H1 (cell line): ENCODE measurements around the gene GPR37. TPM values are rescaled to one million over a fixed set of nuclear protein-coding genes. Genes with fewer than 3 reads are reported as not detected.

ENCODE experiments used
- CTCF ChIA-PET: fragments of 300-600 bp; sonication (Branson Sonifier 250); formaldehyde crosslinking; loops from one replicate; lab custom pipeline; 2021; ENCODE audit not compliant: partially characterized antibody; lab: Charles Lee
- POLR2A ChIA-PET: fragments of 300-600 bp; sonication (Branson Sonifier 250); formaldehyde crosslinking; loops from one replicate; lab custom pipeline; 2021; ENCODE audit warnings: inconsistent platforms; ENCODE audit not compliant: partially characterized antibody; lab: Charles Lee
- DNase-seq, 2 experiments: peaks; one replicate each; pipeline versions ENCODE4 v3.0.0 to v3.0.0-alpha.2; 2010 to 2022; ENCODE audit warnings: low spot score in 2 of 2, low read depth in 1 of 2, mixed read lengths in 1 of 2
- FAIRE-seq: peaks from 2 replicates; lab custom pipeline; 2011; peaks lifted over from hg19 to GRCh38; lab: Jason Lieb, UNC
- H2AFZ ChIP-seq: 2 replicates; pipeline ENCODE4 v1.8.1; 2012; ENCODE audit warnings: low read length, inconsistent platforms
- H2AK5ac ChIP-seq: 2 replicates; pipeline ENCODE4 v1.6.1; 2013; ENCODE audit warnings: low read depth, low read length
- H2BK120ac ChIP-seq: replicated peaks from 2 replicates; pipeline ENCODE3; 2013; ENCODE audit warnings: low read depth, low read length, inconsistent platforms
- H2BK12ac ChIP-seq: 2 replicates; pipeline ENCODE4 v1.6.1; 2013; ENCODE audit warnings: low read depth, low read length
- H2BK15ac ChIP-seq: 2 replicates; pipeline ENCODE4 v1.6.1; 2013; ENCODE audit warnings: low read length
- H2BK20ac ChIP-seq: 2 replicates; pipeline ENCODE4 v1.6.1; 2013; ENCODE audit warnings: low read length
- H2BK5ac ChIP-seq: 2 replicates; pipeline ENCODE4 v1.6.1; 2013; ENCODE audit warnings: low read depth, low read length
- H3K14ac ChIP-seq: 2 replicates; pipeline ENCODE4 v1.6.1; 2013; ENCODE audit warnings: inconsistent platforms; ENCODE audit not compliant: insufficient read length
- H3K18ac ChIP-seq: 2 replicates; pipeline ENCODE4 v1.6.1; 2013; ENCODE audit warnings: low read length; ENCODE audit errors: extremely low read depth
- H3K23ac ChIP-seq: 2 replicates; pipeline ENCODE4 v1.6.1; 2013; ENCODE audit warnings: inconsistent platforms; ENCODE audit not compliant: insufficient read length
- H3K23me2 ChIP-seq: 2 replicates; pipeline ENCODE4 v1.6.1; 2013; ENCODE audit warnings: low read depth, low read length
- H3K27ac ChIP-seq: 2 replicates; pipeline ENCODE4 v1.6.1; 2011; ENCODE audit warnings: low read depth, low read length, inconsistent platforms
- H3K27me3 ChIP-seq, 4 experiments: replicated peaks in 1 of 4; 1 replicate in 1 of 4; 2 replicates in 3 of 4; pipeline versions ENCODE4 v1.6.1 to v1.8.1; 2011 to 2013; ENCODE audit warnings: low read length in 3 of 4, mild to moderate bottlenecking in 3 of 4, inconsistent platforms in 2 of 4, mixed read lengths in 2 of 4, moderate library complexity in 1 of 4; ENCODE audit not compliant: control insufficient read depth in 3 of 4, insufficient read depth in 3 of 4; ENCODE audit errors: extremely low read depth in 1 of 4
- H3K36me3 ChIP-seq, 4 experiments: 2 replicates each; pipeline versions ENCODE4 v1.6.1 to v1.8.1; 2011 to 2013; ENCODE audit warnings: mild to moderate bottlenecking in 4 of 4, low read length in 3 of 4, moderate library complexity in 2 of 4, control low read depth in 1 of 4, inconsistent platforms in 1 of 4; ENCODE audit not compliant: insufficient read depth in 4 of 4, control insufficient read depth in 2 of 4
- H3K4ac ChIP-seq: replicated peaks from 2 replicates; pipeline ENCODE3; 2013; ENCODE audit warnings: low read length, low read depth, mixed read lengths, inconsistent platforms; ENCODE audit not compliant: insufficient read length
- H3K4me1 ChIP-seq, 4 experiments: replicated peaks in 1 of 4; 1 replicate in 1 of 4; 2 replicates in 3 of 4; pipeline versions ENCODE4 v1.6.1 to v1.8.1; 2011 to 2013; ENCODE audit warnings: low read length in 3 of 4, inconsistent platforms in 2 of 4, mixed read lengths in 1 of 4; ENCODE audit not compliant: insufficient read depth in 4 of 4, control insufficient read depth in 3 of 4
- H3K4me2 ChIP-seq, 2 experiments: 2 replicates each; pipeline versions ENCODE4 v1.6.1 to v1.8.1; 2011 to 2013; ENCODE audit warnings: low read depth in 2 of 2, low read length in 2 of 2, control low read depth in 1 of 2, inconsistent platforms in 1 of 2, mild to moderate bottlenecking in 1 of 2; ENCODE audit not compliant: insufficient read depth in 1 of 2
- H3K4me3 ChIP-seq, 4 experiments: fragments of 200-600, 300-600 bp in 1 of 4; sonication (generic), shearing (Covaris generic), sonication (Bioruptor Twin) in 1 of 4; 2 replicates each; pipeline versions ENCODE4 v1.5.1 to v1.8.1; 2011 to 2016; ENCODE audit warnings: low read length in 4 of 4, low read depth in 3 of 4, control low read depth in 2 of 4, inconsistent platforms in 2 of 4, mild to moderate bottlenecking in 2 of 4, mixed read lengths in 1 of 4, moderate library complexity in 1 of 4; ENCODE audit not compliant: insufficient read depth in 2 of 4; ENCODE audit errors: extremely low read depth in 1 of 4
- H3K56ac ChIP-seq: replicated peaks from 2 replicates; pipeline ENCODE3; 2013; ENCODE audit warnings: low read depth, mild to moderate bottlenecking, mixed read lengths, low read length, inconsistent platforms; ENCODE audit not compliant: insufficient read length
- H3K79me1 ChIP-seq: 2 replicates; pipeline ENCODE4 v1.6.1; 2013; ENCODE audit warnings: low read depth, low read length, control low read depth
- H3K79me2 ChIP-seq, 2 experiments: 2 replicates each; pipeline versions ENCODE4 v1.6.1 to v1.8.1; 2012 to 2013; ENCODE audit warnings: low read length in 2 of 2, mild to moderate bottlenecking in 2 of 2, inconsistent platforms in 1 of 2; ENCODE audit not compliant: insufficient read depth in 2 of 2, control insufficient read depth in 1 of 2
- H3K9ac ChIP-seq, 4 experiments: replicated peaks in 1 of 4; 1 replicate in 1 of 4; 2 replicates in 3 of 4; pipeline versions ENCODE4 v1.6.1 to v1.8.1; 2011 to 2013; ENCODE audit warnings: low read depth in 3 of 4, low read length in 3 of 4, control low read depth in 2 of 4, mild to moderate bottlenecking in 2 of 4, moderate library complexity in 2 of 4, inconsistent platforms in 1 of 4; ENCODE audit errors: extremely low read depth in 1 of 4
- H3K9me3 ChIP-seq, 2 experiments: 2 replicates each; pipeline versions ENCODE4 v1.6.1 to v1.8.1; 2012 to 2013; ENCODE audit warnings: mild to moderate bottlenecking in 2 of 2, moderate library complexity in 2 of 2, control low read depth in 1 of 2, inconsistent platforms in 1 of 2, low read depth in 1 of 2, low read length in 1 of 2, mixed read lengths in 1 of 2; ENCODE audit not compliant: insufficient read depth in 2 of 2
- H4K20me1 ChIP-seq, 2 experiments: replicated peaks in 1 of 2; 2 replicates each; pipeline versions ENCODE3 to v1.8.1; 2011 to 2013; ENCODE audit warnings: inconsistent platforms in 2 of 2, low read length in 2 of 2, mild to moderate bottlenecking in 1 of 2; ENCODE audit not compliant: insufficient read depth in 2 of 2, control insufficient read depth in 1 of 2
- H4K5ac ChIP-seq: 2 replicates; pipeline ENCODE4 v1.6.1; 2013; ENCODE audit warnings: low read length, low read depth, mixed read lengths, inconsistent platforms; ENCODE audit not compliant: insufficient read length
- H4K8ac ChIP-seq: 2 replicates; pipeline ENCODE4 v1.8.0; 2013; ENCODE audit warnings: mild to moderate bottlenecking, moderate library complexity, low read length, inconsistent platforms; ENCODE audit not compliant: insufficient read depth; ENCODE audit errors: extremely low read depth
- H4K91ac ChIP-seq: replicated peaks from 2 replicates; pipeline ENCODE3; 2013; ENCODE audit warnings: low read length, mixed read lengths, inconsistent platforms; ENCODE audit not compliant: insufficient read length
- CHD1 ChIP-seq: IDR thresholded peaks from 2 replicates; pipeline ENCODE4 v1.6.1; 2012; ENCODE audit warnings: low read depth, low read length, improper control_type of control experiment
- YY1 ChIP-seq: IDR thresholded peaks from 2 replicates; pipeline ENCODE4 v1.6.1; 2011; ENCODE audit warnings: low read depth, mild to moderate bottlenecking, low read length
- WGBS, 2 experiments: shearing (Covaris generic) in 1 of 2; methylation state at CpG; one replicate each; pipeline versions ENCODE4 v1.1.6 to v1.1.7; 2013 to 2015; ENCODE audit warnings: low lambda C conversion rate in 2 of 2, mixed read lengths in 2 of 2, inconsistent platforms in 1 of 2, low coverage in 1 of 2, missing lambda C conversion rate in 1 of 2; ENCODE audit not compliant: insufficient replicate concordance in 2 of 2, insufficient coverage in 1 of 2, insufficient read length in 1 of 2; ENCODE audit errors: extremely low coverage in 1 of 2, missing lambda C conversion rate in 1 of 2; 5-methylcytosine and 5-hydroxymethylcytosine counted together
- polyA plus RNA-seq, 7 experiments: library from polyadenylated mRNA; depleted of rRNA in 3 of 7; stranded (reverse) in 5 of 7; unstranded in 2 of 7; fragments of >200 nt in 5 of 7; fragments of 200-250 nt in 2 of 7; gene quantifications; 1 replicate in 5 of 7; 2 replicates in 1 of 7; 4 replicates in 1 of 7; pipeline versions ENCODE4 v1.2.1 to v1.2.3, GENCODE V29; 2011 to 2013; ENCODE audit warnings: missing spikeins in 2 of 7, mixed read lengths in 2 of 7
- total RNA-seq: library from RNA; stranded (reverse); fragmentation: NEBNext Ultra II Directional; extraction: Animal tissue kit (Norgen Biotek cat#: 25700); gene quantifications from 2 replicates; pipeline ENCODE4 v1.2.1, GENCODE V29; 2021

Gene GPR37
- total and polyA plus RNA-seq, 2 of the 8 experiments (the other 6 are each of a cell fraction or from before 2014, with no cell fraction given) = 1.5 to 17.4 TPM

DNA sequence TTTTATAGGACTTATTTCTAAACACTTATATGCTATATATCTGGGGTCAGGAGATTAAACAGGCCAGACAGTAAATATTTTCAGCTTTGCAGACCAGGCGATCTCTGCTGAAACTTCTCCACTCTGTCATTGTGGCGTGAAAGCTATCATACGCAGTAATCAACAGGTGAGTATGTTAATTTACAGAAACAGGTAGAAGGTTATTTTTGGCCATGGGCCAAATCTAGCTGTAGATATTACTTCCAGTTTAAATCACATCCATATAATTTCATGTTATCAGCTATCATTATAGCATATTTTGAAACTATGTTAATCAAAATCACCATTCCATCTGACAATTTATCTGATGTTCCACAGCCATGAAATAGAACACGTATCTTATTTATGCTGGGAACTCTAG is 67.8 kb downstream of the GPR37 start:
- Histone ChIP-seq H4K8ac (no peak overlapping the region), H3K4me1 (no peaks in the 10 kb centered on the region), H2BK120ac (no peak overlapping the region), H4K5ac (no peak overlapping the region), H3K9ac (no peak overlapping the region), H3K56ac (no peak overlapping the region), H3K4me2 (no peak overlapping the region), H3K36me3 (no peaks in the 10 kb centered on the region), H3K4me3 (no peak overlapping the region), H2BK15ac (no peak overlapping the region), H4K91ac (no peak overlapping the region), H3K79me2 (no peaks in the 10 kb centered on the region), H2BK20ac (no peak overlapping the region), H2BK5ac (no peak overlapping the region), H4K20me1 (no peaks in the 10 kb centered on the region), H3K9me3 (no peaks in the 10 kb centered on the region), H3K14ac (no peak overlapping the region), H3K27ac (no peak overlapping the region), H2AFZ (no peak overlapping the region), H3K27me3 (no peaks in the 10 kb centered on the region), H2BK12ac (no peak overlapping the region), H3K4ac (no peak overlapping the region), H3K18ac (no peak overlapping the region), H3K23me2 (no peaks in the 10 kb centered on the region; the same call in 1 of the 2 replicates), H3K23ac (no peak overlapping the region), H3K79me1 (no peaks in the 10 kb centered on the region), H2AK5ac (no peak overlapping the region)
- TF ChIP-seq YY1 (no peak), CHD1 (no peak)
- DNase-seq = no peak
- POLR2A ChIA-PET = no interaction called here
- FAIRE-seq = no peak
- 93% methylated on average over 4 of the region's 4 CpGs; no CpG with 5 or more reads in 1 of the 2 experiments for WGBS, 2 experiments
- CTCF ChIA-PET = interaction anchor here (0.9 kb wide), 1 partner anchor 87 kb away, joined by 3 read pairs; no protein-coding TSS in a partner anchor

Other genes starting within 250 kb of the GPR37 start
- 21.3 and 22.8 TPM in 2 replicates for gene POT1, start 164.0 kb upstream of the GPR37 start, total RNA-seq
- 8.9 and 13.1 TPM in 2 replicates for gene POT1, start 164.0 kb upstream of the GPR37 start, polyA plus RNA-seq (2011; rRNA removed)